HepG2 (cell line): Measurements from ENCODE around the gene CD7. TPM values are rescaled to one million over a fixed set of nuclear protein-coding genes. Genes with fewer than 3 reads are reported as not detected.

ENCODE experiments used
- EP300 ChIP-seq, 3 experiments: sonication (generic) in 1 of 3; formaldehyde crosslinking in 1 of 3; IDR thresholded peaks; 2 replicates each; pipeline versions ENCODE4 v1.5.1 to v1.6.1; 2011 to 2020; ENCODE audit warnings: low read depth in 2 of 3, low read length in 2 of 3, borderline replicate concordance in 1 of 3, improper control_type of control experiment in 1 of 3, mild to moderate bottlenecking in 1 of 3, missing genetic modification reagents in 1 of 3, moderate library complexity in 1 of 3
- IKZF1 ChIP-seq: fragments of 450-650 bp; IDR thresholded peaks from 2 replicates; pipeline ENCODE4 v1.7.1; 2016
- KLF15 ChIP-seq: sonication (generic); formaldehyde crosslinking; IDR thresholded peaks from 2 replicates; pipeline ENCODE4 v1.8.1; 2023; ENCODE audit warnings: borderline replicate concordance, mild to moderate bottlenecking, inconsistent platforms, missing genetic modification reagents, mixed read lengths
- MNT ChIP-seq: fragments of 450-650 bp; IDR thresholded peaks from 2 replicates; pipeline ENCODE4 v1.6.1; 2016
- MTF1 ChIP-seq: sonication (generic); formaldehyde crosslinking; IDR thresholded peaks from 2 replicates; pipeline ENCODE4 v1.5.0; 2020; ENCODE audit warnings: missing genetic modification reagents
- NFIB ChIP-seq: sonication (generic); formaldehyde crosslinking; IDR thresholded peaks from 2 replicates; pipeline ENCODE4 v1.9.0; 2021; ENCODE audit warnings: missing genetic modification reagents, mild to moderate bottlenecking, borderline replicate concordance
- RAD51 ChIP-seq: fragments of 450-650 bp; IDR thresholded peaks from 2 replicates; pipeline ENCODE4 v1.6.1; 2016; ENCODE audit warnings: borderline replicate concordance
- SCMH1 ChIP-seq: sonication (generic); formaldehyde crosslinking; IDR thresholded peaks from 2 replicates; pipeline ENCODE4 v1.9.0; 2021; ENCODE audit warnings: missing genetic modification reagents, mild to moderate bottlenecking, borderline replicate concordance
- ZNF276 ChIP-seq: sonication (generic); formaldehyde crosslinking; IDR thresholded peaks from 2 replicates; pipeline ENCODE4 v1.4.0; 2020; ENCODE audit warnings: mild to moderate bottlenecking, low read depth, missing genetic modification reagents
- ZNF407 ChIP-seq: sonication (generic); formaldehyde crosslinking; IDR thresholded peaks from one replicate; pipeline ENCODE4 v1.5.1; 2020; ENCODE audit warnings: mild to moderate bottlenecking, missing genetic modification reagents; ENCODE audit errors: not compliant biosample characterization
- ZNF639 ChIP-seq: conservative IDR thresholded peaks from 2 replicates; pipeline ENCODE4 v1.6.1; 2018; ENCODE audit warnings: missing genetic modification reagents
- polyA plus RNA-seq, 8 experiments: library from polyadenylated mRNA; depleted of rRNA in 3 of 8; stranded (reverse) in 7 of 8; unstranded in 1 of 8; fragments of >200 nt; fragmentation: Illumina TruSeq in 4 of 8; extraction: Trizol in 4 of 8; gene quantifications; 2 replicates each; pipeline versions ENCODE4 v1.2.1 to v1.2.3, GENCODE V29; 2011 to 2016; ENCODE audit warnings: low read depth in 4 of 8, missing spikeins in 1 of 8, mixed read lengths in 1 of 8; ENCODE audit not compliant: insufficient read depth in 1 of 8
- total RNA-seq, 5 experiments: library from RNA; depleted of rRNA; stranded (reverse); fragments of >200 nt; fragmentation: Illumina TruSeq; extraction: Trizol; gene quantifications; 2 replicates each; pipeline ENCODE4 v1.2.3, GENCODE V29; 2016; ENCODE audit warnings: low read depth in 1 of 5

Gene CD7
- total and polyA plus RNA-seq, 2 of the 13 experiments (the other 11 are each of a cell fraction or from before 2014, with no cell fraction given): 67.6 to 76.4 TPM

- TF ChIP-seq KLF15 (CRISPR knock-in tag) (0 out of 2 replicates have a peak, but pooled peaks have one; percentile 59), SCMH1 (no peak), EP300 (IDR thresholded peaks at IDR 0.05; ENCODE audit: low read depth in 2 of 2, low read length in 2 of 2) (0 out of 4 replicates have a peak, but pooled peaks have one; percentile 12 to 28), EP300 (CRISPR knock-in tag; IDR thresholded peaks at IDR 0.05; ENCODE audit: borderline replicate concordance) (no peak; the same call in 1 of the 2 replicates), IKZF1 (no peak), NFIB (CRISPR knock-in tag) (no peak), MTF1 (no peak), ZNF276 (no peak), ZNF639 (no peak), RAD51 (no peak), ZNF407 (CRISPR knock-in tag) (no peak), MNT (no peak)
Observed at GRCh38 chr17:82351713-82352488, 34.5 kb upstream of the CD7 start (continued).
